VCaP (cell line): Measurements from ENCODE around the gene CNKSR1.
A peak's percentile ranks its signal among the peaks of the same experiment; 100 is the strongest.

Source experiments
- H3K27ac ChIP-seq: fragments of 450-650 bp; 2 replicates; pipeline ENCODE4 v1.5.1; 2017
- TF ChIP-seq, protein P1 (sequence below): fragments of 450-650 bp; conservative IDR thresholded peaks from 2 replicates; pipeline ENCODE4 v1.5.1; 2017; ENCODE audit warnings: mild to moderate bottlenecking, moderate library complexity

CNKSR1 gene

DNA sequence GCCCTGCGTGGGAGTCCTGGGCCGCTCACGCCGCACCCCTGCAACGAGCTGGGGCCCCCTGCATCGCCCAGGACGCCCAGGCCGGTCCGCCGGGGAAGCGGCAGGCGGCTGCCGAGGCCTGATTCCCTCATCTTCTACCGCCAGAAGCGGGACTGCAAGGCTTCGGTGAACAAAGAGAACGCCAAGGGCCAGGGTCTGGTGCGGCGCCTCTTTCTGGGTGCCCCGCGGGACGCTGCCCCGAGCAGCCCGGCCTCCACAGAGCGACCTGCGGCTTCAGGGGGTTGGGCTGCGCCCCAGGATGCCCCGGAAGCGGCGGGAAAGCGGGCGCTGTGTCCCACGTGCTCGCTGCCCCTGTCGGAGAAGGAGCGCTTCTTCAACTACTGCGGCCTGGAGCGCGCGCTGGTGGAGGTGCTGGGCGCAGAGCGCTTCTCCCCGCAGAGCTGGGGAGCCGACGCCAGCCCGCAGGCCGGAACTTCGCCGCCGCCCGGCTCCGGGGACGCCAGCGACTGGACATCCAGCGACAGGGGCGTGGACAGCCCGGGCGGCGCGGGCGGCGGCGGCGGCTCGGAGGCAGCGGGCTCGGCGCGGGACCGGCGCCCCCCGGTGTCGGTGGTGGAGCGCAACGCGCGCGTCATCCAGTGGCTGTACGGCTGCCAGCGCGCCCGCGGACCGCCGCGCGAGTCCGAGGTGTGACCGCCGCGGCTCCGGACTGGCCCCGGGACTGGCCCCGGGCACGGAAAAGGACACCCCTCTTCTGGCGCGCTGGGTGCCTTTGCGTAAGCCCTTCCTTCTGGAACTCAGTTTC is 15.7 kb upstream of the CNKSR1 start:
- H3K27ac ChIP-seq: peak overlapping the region; percentile 71
- TF ChIP-seq, protein P1, sequence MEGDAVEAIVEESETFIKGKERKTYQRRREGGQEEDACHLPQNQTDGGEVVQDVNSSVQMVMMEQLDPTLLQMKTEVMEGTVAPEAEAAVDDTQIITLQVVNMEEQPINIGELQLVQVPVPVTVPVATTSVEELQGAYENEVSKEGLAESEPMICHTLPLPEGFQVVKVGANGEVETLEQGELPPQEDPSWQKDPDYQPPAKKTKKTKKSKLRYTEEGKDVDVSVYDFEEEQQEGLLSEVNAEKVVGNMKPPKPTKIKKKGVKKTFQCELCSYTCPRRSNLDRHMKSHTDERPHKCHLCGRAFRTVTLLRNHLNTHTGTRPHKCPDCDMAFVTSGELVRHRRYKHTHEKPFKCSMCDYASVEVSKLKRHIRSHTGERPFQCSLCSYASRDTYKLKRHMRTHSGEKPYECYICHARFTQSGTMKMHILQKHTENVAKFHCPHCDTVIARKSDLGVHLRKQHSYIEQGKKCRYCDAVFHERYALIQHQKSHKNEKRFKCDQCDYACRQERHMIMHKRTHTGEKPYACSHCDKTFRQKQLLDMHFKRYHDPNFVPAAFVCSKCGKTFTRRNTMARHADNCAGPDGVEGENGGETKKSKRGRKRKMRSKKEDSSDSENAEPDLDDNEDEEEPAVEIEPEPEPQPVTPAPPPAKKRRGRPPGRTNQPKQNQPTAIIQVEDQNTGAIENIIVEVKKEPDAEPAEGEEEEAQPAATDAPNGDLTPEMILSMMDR: peak; percentile 63

DNA sequence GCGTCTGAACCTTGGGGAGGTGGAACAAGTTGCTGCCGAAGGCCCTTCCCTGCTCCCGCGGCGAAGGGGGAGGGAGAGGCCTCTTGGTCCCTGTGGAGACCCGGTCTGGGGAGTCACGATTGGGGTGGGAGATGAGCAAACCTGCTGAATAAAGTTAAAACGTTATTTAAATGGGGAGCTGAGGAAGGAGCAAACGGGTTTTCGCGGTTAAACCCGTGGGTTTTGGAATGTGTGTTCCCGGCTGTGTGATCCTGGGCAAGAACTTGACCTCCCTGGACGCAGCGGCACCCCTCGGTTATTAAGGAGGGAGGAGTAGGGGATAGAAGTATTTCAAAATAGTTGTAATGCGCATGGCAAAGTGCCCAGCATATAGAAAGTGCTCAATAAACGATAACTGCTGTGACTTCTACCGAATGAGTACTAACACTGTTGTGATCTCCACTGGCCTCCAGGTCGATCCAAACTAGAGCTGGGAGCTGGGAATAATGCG is 15.0 kb upstream of the CNKSR1 start:
- H3K27ac ChIP-seq: peak overlapping the region; percentile 71
- TF ChIP-seq, protein P1: no peak

DNA sequence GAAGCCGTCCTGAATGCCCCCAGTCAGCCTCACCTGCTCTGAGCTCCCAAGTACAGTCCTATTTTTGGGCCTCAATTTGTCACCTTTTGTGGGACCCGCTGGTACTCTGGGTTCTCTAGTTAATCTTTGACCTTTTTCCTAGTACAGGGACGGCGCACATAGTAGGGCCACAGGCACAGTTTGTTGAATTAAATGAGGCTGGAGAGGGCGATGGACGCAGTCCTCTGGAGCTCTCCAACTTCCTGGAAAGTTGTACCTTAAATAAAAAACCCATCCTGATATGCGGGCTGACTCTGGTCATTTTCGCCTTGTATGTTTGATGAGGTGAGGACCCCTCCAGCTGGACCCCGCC is 13.6 kb upstream of the CNKSR1 start:
- no peak overlapping the region for H3K27ac ChIP-seq
- TF ChIP-seq, protein P1: no peak

GRCh38 chr1:26164036-26164860 is 13.0 kb upstream of the CNKSR1 start:
- peak overlapping the region; percentile 53; the same call in 1 of the 2 replicates for H3K27ac ChIP-seq
- TF ChIP-seq, protein P1: peak; percentile 93

GRCh38 chr1:26164861-26165842 is 12.1 kb upstream of the CNKSR1 start:
- H3K27ac ChIP-seq: no peak overlapping the region
- TF ChIP-seq, protein P1: no peak

GRCh38 chr1:26166719-26167281 is 10.5 kb upstream of the CNKSR1 start:
- H3K27ac ChIP-seq: no peak overlapping the region
- TF ChIP-seq, protein P1: no peak
